Measurements from ENCODE around the gene TP63. TPM values are rescaled to one million over a fixed set of nuclear protein-coding genes. Genes with fewer than 3 reads are reported as not detected.

Gene TP63
- total RNA-seq, 1 experiment from 2014 or later: not detected

- H3K27ac Mint-ChIP-seq: no peak overlapping the region
- Histone ChIP-seq H2BK120ac (ENCODE audit: low read depth, low read length, poor library complexity, severe bottlenecking) (no peak overlapping the region), H2AFZ (ENCODE audit: low read length) (no peak overlapping the region), H3K9ac (ENCODE audit: extremely low read depth, insufficient read length, low read length) (no peak overlapping the region), H4K5ac (ENCODE audit: insufficient read length, low read depth, low read length) (no peak overlapping the region), H2BK12ac (ENCODE audit: insufficient read length, low read depth, low read length) (no peak overlapping the region), H3T11ph (ENCODE audit: low read length) (no peak overlapping the region), H3K79me1 (ENCODE audit: insufficient read depth, low read depth, low read length, poor library complexity, severe bottlenecking) (no peaks in the 10 kb centered on the region), H4K91ac (ENCODE audit: insufficient read length, low read depth, low read length) (no peak overlapping the region), H3K18ac (ENCODE audit: insufficient read length, low read depth, low read length) (no peak overlapping the region), H3K4me1 (ENCODE audit: insufficient read depth, low read length) (no peaks in the 10 kb centered on the region), H2BK20ac (ENCODE audit: low read depth, low read length, poor library complexity, severe bottlenecking) (no peak overlapping the region), H3K9me3 (ENCODE audit: control insufficient read depth, low read depth, low read length) (no peaks in the 10 kb centered on the region), H3K23me2 (ENCODE audit: insufficient read length, low read depth, low read length, poor library complexity, severe bottlenecking) (no peaks in the 10 kb centered on the region), H3K4me2 (ENCODE audit: insufficient read depth, insufficient read length, low read length) (no peak overlapping the region), H2AK5ac (ENCODE audit: insufficient read length, low read length) (no peak overlapping the region), H3K23ac (ENCODE audit: insufficient read length, low read depth, low read length) (no peak overlapping the region), H3K79me2 (ENCODE audit: insufficient read depth, low read length) (no peaks in the 10 kb centered on the region), H4K20me1 (ENCODE audit: control insufficient read depth, insufficient read depth, insufficient read length) (no peaks in the 10 kb centered on the region), H2BK15ac (ENCODE audit: low read depth, low read length) (no peak overlapping the region), H3K27ac (ENCODE audit: insufficient read length, low read depth, low read length) (no peak overlapping the region), H2BK5ac (ENCODE audit: insufficient read length, low read length) (no peak overlapping the region), H3K4ac (ENCODE audit: low read depth, low read length) (no peak overlapping the region), H3K27me3 (ENCODE audit: insufficient read depth, low read length) (no peaks in the 10 kb centered on the region), H3K56ac (ENCODE audit: insufficient read length, low read depth, low read length) (no peak overlapping the region), H4K8ac (replicated peaks; ENCODE audit: insufficient read length, low read depth, low read length) (no peak overlapping the region), H3K14ac (ENCODE audit: insufficient read depth, low read length) (no peak overlapping the region)
- TF ChIP-seq, protein P1, sequence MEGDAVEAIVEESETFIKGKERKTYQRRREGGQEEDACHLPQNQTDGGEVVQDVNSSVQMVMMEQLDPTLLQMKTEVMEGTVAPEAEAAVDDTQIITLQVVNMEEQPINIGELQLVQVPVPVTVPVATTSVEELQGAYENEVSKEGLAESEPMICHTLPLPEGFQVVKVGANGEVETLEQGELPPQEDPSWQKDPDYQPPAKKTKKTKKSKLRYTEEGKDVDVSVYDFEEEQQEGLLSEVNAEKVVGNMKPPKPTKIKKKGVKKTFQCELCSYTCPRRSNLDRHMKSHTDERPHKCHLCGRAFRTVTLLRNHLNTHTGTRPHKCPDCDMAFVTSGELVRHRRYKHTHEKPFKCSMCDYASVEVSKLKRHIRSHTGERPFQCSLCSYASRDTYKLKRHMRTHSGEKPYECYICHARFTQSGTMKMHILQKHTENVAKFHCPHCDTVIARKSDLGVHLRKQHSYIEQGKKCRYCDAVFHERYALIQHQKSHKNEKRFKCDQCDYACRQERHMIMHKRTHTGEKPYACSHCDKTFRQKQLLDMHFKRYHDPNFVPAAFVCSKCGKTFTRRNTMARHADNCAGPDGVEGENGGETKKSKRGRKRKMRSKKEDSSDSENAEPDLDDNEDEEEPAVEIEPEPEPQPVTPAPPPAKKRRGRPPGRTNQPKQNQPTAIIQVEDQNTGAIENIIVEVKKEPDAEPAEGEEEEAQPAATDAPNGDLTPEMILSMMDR (conservative IDR thresholded peaks at IDR 0.05): no peak
- no peaks in the 10 kb centered on the region for H3K36me3 Mint-ChIP-seq (ENCODE audit: insufficient read depth in 1 of 3, low read depth in 3 of 3)
- no peak overlapping the region for H3K4me3 Mint-ChIP-seq
- no peaks in the 10 kb centered on the region for H3K9me3 Mint-ChIP-seq
- WGBS (ENCODE audit: extremely low coverage, insufficient read length, low lambda C conversion rate): no CpG with 5 or more reads among the region's 1 CpG
- peaks cover 4% of the 10 kb centered on the region in 2 experiments; a peak in 2 of 4 replicates for H3K4me1 Mint-ChIP-seq
- DNase-seq: no peak
- no peaks in the 10 kb centered on the region for H3K27me3 Mint-ChIP-seq (ENCODE audit: low read depth)
Observed at GRCh38 chr3:189739378-189739777, 108.2 kb downstream of the TP63 start.

Data from H9 (cell line).